Hepatocyte (in vitro differentiated cells): ENCODE measurements around the gene ANKRD35. TPM values are rescaled to one million over a fixed set of nuclear protein-coding genes. Genes with fewer than 3 reads are reported as not detected.
"Not testable (repeated sequence)": the region's sequence is repeated elsewhere in the genome, so short reads cannot be mapped to it uniquely, and the experiment has no call there.

ENCODE experiments used
- DNase-seq: peaks from one replicate; pipeline ENCODE4 v3.0.0-alpha.2; 2016; ENCODE audit warnings: low spot score
- H2AFZ ChIP-seq: fragments of 200-600 bp; sonication (generic); 2 replicates; pipeline ENCODE4 v1.6.0; 2016; ENCODE audit warnings: antibody characterized with exemption, mild to moderate bottlenecking
- H3K27ac ChIP-seq: fragments of 200-600 bp; sonication (generic); 2 replicates; pipeline ENCODE4 v1.5.1; 2016; ENCODE audit warnings: mild to moderate bottlenecking
- H3K27me3 ChIP-seq: fragments of 200-600 bp; sonication (generic); 2 replicates; pipeline ENCODE4 v1.6.1; 2016
- H3K36me3 ChIP-seq: fragments of 200-600 bp; sonication (generic); replicated peaks from 2 replicates; pipeline ENCODE4 v1.5.1; 2016; ENCODE audit warnings: low read depth; ENCODE audit not compliant: insufficient read depth
- H3K4me1 ChIP-seq: fragments of 200-600 bp; sonication (generic); 2 replicates; pipeline ENCODE4 v1.5.1; 2016; ENCODE audit warnings: mild to moderate bottlenecking, moderate library complexity; ENCODE audit not compliant: insufficient read depth
- H3K4me2 ChIP-seq: fragments of 200-600 bp; sonication (generic); 2 replicates; pipeline ENCODE4 v1.6.0; 2016
- H3K4me3 ChIP-seq: fragments of 200-600 bp; sonication (generic); 2 replicates; pipeline ENCODE4 v1.5.1; 2016; ENCODE audit warnings: mild to moderate bottlenecking
- H3K79me2 ChIP-seq: fragments of 200-600 bp; sonication (generic); 2 replicates; pipeline ENCODE4 v1.6.0; 2017; ENCODE audit warnings: mild to moderate bottlenecking
- H3K9me2 ChIP-seq: fragments of 200-600 bp; sonication (generic); replicated peaks from 2 replicates; pipeline ENCODE4 v1.6.0; 2017; ENCODE audit warnings: mild to moderate bottlenecking; ENCODE audit not compliant: insufficient read depth
- H3K9me3 ChIP-seq: fragments of 200-600 bp; sonication (generic); 2 replicates; pipeline ENCODE4 v1.5.1; 2016; ENCODE audit warnings: low read depth, mild to moderate bottlenecking
- H4K20me1 ChIP-seq: fragments of 200-600 bp; sonication (generic); 2 replicates; pipeline ENCODE4 v1.6.0; 2016; ENCODE audit warnings: mild to moderate bottlenecking; ENCODE audit not compliant: insufficient read depth, poor library complexity, severe bottlenecking
- CTCF ChIP-seq: fragments of 200-600 bp; sonication (generic); IDR thresholded peaks from 2 replicates; pipeline ENCODE4 v1.5.1; 2016; ENCODE audit warnings: antibody characterized with exemption, mild to moderate bottlenecking; ENCODE audit not compliant: poor library complexity
- EZH2 ChIP-seq: fragments of 200-600 bp; sonication (generic); IDR thresholded peaks from 2 replicates; pipeline ENCODE4 v1.6.1; 2016; ENCODE audit warnings: antibody characterized with exemption, mild to moderate bottlenecking, borderline replicate concordance
- EZH2phosphoT487 ChIP-seq: fragments of 200-600 bp; sonication (generic); IDR thresholded peaks from one replicate; pipeline ENCODE4 v1.6.1; 2018; ENCODE audit warnings: antibody characterized with exemption, mild to moderate bottlenecking, low read depth, moderate library complexity; ENCODE audit not compliant: unreplicated experiment, severe bottlenecking
- WGBS: methylation state at CpG from one replicate; pipeline ENCODE4 v1.1.6; 2016; ENCODE audit warnings: low lambda C conversion rate; ENCODE audit errors: missing lambda C conversion rate; 5-methylcytosine and 5-hydroxymethylcytosine counted together
- polyA plus RNA-seq: library from polyadenylated mRNA; unstranded; fragments of >200 nt; fragmentation: Nextera tagmentation; extraction: Ambion mirVana; gene quantifications from 2 replicates; pipeline ENCODE4 v1.2.1, GENCODE V29; 2016
- total RNA-seq: library from RNA; depleted of rRNA; stranded (reverse); fragments of >200 nt; gene quantifications from 2 replicates; pipeline ENCODE4 v1.2.3, GENCODE V29; 2014

ANKRD35 gene
- total and polyA plus RNA-seq, 2 experiments from 2014 or later, result 0.43 to 2.2 TPM

DNA sequence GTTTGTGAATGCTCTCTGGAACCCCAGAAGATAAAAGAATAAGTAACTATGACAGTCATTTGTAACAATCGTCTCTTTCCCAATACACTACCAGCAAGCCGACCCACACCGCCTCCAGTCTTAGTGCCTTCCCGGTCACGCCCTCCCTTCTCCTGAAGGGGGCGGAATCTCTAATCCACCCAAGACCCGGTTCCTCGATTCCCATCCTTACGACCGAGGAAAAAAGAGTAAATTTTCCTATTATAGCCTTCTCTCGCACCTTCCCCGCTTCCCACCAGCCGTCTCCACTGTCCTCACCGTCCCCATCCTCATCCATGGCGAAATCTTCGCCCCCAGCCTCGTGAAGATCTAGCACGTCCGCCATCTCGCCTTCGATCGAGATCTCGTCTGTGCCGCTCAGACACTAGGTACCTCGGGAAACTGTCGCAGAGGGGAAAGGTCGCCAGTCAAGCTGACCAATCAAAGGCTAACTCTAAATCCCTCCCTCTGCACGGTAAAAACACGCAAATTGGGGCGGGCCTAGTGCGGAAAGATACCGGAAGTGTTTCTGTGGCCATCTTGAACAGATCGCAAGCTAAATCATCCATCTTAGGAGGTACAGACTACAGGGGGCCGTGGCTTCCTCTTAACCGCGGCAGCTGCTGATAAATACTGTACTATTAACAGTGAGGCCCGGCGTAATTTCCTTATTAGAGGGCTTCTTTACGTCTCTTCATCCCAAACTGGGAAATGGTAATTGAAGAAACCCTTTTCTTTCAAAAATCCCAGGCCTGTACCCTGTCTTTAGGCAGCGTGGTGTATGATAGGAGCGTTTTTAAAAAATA, 41.6 kb upstream of the ANKRD35 start, which contains the start of gene RBM8A:
Gene RBM8A (minus strand): TSS at position 422 of the 824 bp plus-strand sequence. CDS start 58 bp downstream, at position 364.
- Histone ChIP-seq H3K4me2 (peak within 1 kb of the TSS; percentile 83), H3K9me3 (no peaks in the 10 kb centered on the region), H2AFZ (peak within 1 kb of the TSS; percentile 67), H3K79me2 (peaks cover 12% of the 10 kb centered on the region), H3K36me3 (peaks cover 4% of the 10 kb centered on the region), H3K27ac (peak within 1 kb of the TSS; percentile 95), H4K20me1 (no peaks in the 10 kb centered on the region), H3K4me1 (peaks cover 8% of the 10 kb centered on the region), H3K4me3 (peak within 1 kb of the TSS; percentile 38), H3K27me3 (no peaks in the 10 kb centered on the region), H3K9me2 (no peaks in the 10 kb centered on the region)
- WGBS, result 2% methylated on average over 41 of the region's 41 CpGs
- no peak for TF ChIP-seq EZH2phosphoT487
- peak; percentile 66 for TF ChIP-seq CTCF
- peak; percentile 96 for DNase-seq

DNA sequence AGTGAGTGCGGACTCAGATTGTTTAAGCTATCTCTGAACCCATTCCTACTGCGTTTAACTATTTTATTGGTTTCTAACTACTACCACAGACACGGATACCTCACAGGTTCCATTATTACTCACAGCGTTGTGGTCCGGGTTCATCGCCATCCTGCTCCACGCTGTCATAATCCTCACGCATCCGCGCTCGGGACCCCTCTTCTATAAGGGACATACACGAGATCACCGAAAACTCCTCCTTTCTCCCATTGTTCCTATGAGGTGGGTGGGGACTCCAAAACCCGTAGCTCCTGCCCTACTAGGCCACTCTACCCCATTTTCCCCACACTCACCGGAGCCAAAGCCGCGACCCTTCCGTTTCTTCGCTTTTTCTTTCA, 41.0 kb upstream of the ANKRD35 start:
- DNase-seq, result no peak
- Histone ChIP-seq H2AFZ (peak overlapping the region; percentile 24), H3K4me3 (peak overlapping the region; percentile 38), H3K4me1 (peaks cover 7% of the 10 kb centered on the region), H3K27ac (peak overlapping the region; percentile 89), H3K36me3 (peaks cover 4% of the 10 kb centered on the region), H4K20me1 (no peaks in the 10 kb centered on the region), H3K79me2 (peaks cover 12% of the 10 kb centered on the region), H3K9me2 (no peaks in the 10 kb centered on the region), H3K27me3 (no peaks in the 10 kb centered on the region), H3K9me3 (no peaks in the 10 kb centered on the region), H3K4me2 (peak overlapping the region; percentile 83)
- 8% methylated on average over 19 of the region's 19 CpGs for WGBS
- TF ChIP-seq CTCF (no peak), EZH2 (no peak), EZH2phosphoT487 (no peak)

GRCh38 chr1:145922266-145922665, 36.6 kb upstream of the ANKRD35 start:
- TF ChIP-seq CTCF (no peak), EZH2 (no peak)
- H3K9me2 ChIP-seq, result no peaks in the 10 kb centered on the region
- WGBS, result 73% methylated on average over 2 of the region's 2 CpGs
- no peak overlapping the region for H2AFZ ChIP-seq
- no peaks in the 10 kb centered on the region for H3K27me3 ChIP-seq
- peaks cover 20% of the 10 kb centered on the region for H3K79me2 ChIP-seq
- H3K4me1 ChIP-seq, result peaks cover 25% of the 10 kb centered on the region
- H3K4me2 ChIP-seq, result no peak overlapping the region
- H3K9me3 ChIP-seq, result no peaks in the 10 kb centered on the region
- H3K27ac ChIP-seq, result no peak overlapping the region
- H3K4me3 ChIP-seq, result no peak overlapping the region
- H4K20me1 ChIP-seq, result no peaks in the 10 kb centered on the region
- DNase-seq, result no peak
- H3K36me3 ChIP-seq, result peaks cover 4% of the 10 kb centered on the region

DNA sequence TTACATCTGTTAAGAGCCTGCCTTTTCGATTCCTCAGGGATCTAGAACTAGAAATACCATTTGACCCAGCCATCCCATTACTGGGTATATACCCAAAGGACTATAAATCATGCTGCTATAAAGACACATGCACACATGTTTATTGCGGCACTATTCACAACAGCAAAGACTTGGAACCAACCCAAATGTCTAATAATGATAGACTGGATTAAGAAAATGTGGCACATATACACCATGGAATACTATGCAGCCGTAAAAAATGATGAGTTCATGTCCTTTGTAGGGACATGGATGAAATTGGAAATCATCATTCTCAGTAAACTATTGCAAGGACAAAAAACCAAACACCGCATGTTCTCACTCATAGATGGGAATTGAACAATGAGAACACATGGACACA, 34.6 kb upstream of the ANKRD35 start:
- not testable (repeated sequence) for H3K36me3 ChIP-seq, DNase-seq, H3K27me3 ChIP-seq, H3K9me2 ChIP-seq, H3K4me3 ChIP-seq, H3K27ac ChIP-seq, H2AFZ ChIP-seq, H3K9me3 ChIP-seq, H4K20me1 ChIP-seq
- Histone ChIP-seq H3K79me2 (peaks cover 19% of the 10 kb centered on the region), H3K4me1 (peaks cover 20% of the 10 kb centered on the region), H3K4me2 (peak overlapping the region; percentile 97)
- 94% methylated on average over 3 of the region's 4 CpGs for WGBS
